NCI-H526 (cell line): Measurements from ENCODE around the gene OTOP2.

Source experiments
- DNase-seq, 2 experiments: peaks; one replicate each; lab custom pipeline; 2025; lab: John Stamatoyannopoulos, UW

OTOP2 gene

GRCh38 chr17:74924250-74924948 lies at the start of gene OTOP2:
Gene OTOP2 (plus strand): TSS chr17:74924273. CDS start chr17:74924633, 360 bp downstream.
- DNase-seq: no peak

GRCh38 chr17:74874615-74875037 lies 49.4 kb upstream of the OTOP2 start:
- DNase-seq: no peak

DNA sequence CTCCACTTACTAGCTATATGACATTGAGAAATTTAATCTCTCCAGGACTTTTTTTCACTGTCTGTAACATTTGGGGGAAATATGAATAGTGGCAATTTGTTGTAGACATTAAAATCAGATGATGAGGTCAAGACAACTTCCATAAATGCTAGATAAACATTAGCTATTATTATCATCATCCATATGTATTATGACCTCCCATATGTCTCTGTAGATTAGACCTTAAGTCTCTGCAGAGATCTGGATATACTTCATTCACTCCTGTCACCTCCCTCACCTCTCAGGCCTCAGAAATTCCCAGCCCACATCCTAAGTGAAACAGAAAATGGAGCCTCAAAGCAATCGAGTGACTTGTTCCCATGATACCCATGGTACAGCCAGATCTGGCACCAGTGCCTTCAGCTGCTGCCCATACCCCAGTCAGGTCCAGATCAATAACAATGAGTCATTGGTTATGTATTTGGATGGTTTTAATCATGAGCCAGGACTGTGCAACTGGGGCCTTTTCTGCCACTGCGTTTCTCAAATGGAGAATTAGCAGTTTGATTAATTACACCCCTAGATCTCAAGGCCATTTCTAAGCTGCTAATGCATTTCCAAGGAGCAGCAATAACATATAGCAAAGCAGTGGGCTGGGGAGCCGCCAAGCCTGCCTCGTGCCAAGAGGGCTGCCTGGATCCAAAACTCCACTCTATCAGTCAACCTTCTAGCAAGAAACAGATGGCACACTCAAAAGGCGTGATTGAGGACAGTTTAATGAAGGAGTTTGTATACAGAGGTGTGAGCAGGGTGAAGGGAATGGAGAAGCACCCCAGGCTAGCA lies 48.7 kb upstream of the OTOP2 start:
- DNase-seq: no peak

DNA sequence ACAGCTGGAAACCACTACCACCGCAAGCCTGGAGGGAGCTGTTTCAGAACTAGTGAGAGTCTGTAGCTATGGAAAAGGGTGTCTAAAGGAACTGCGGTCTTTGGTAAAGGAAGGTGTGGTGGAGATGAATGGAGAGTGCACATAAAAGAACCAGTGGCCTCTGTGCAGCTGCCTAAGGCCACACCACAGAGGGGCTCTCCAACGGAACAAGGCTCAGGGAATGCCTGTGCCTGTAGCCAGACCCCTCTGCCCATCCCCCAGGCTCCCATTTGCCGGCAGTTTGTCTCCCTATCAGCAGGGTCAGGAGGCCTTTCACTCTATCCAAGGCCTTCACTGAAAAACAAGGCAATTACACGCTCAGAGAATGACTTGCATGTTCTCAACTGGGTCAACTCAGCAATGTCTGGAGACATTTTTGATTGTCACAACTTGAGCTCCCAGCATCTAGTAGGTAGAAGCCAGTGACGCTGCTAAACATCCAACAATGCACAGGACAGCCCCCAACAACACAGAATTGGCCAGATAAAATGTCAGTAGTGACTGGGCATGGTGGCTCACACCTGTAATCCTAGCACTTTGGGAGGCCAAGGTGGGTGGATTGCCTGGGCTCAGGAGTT lies 48.0 kb upstream of the OTOP2 start:
- DNase-seq: no peak

- DNase-seq: no peak
These were observed 46.2 kb upstream of the OTOP2 start for GRCh38 chr17:74877592-74878548.

- no peak for DNase-seq
These were observed 45.4 kb upstream of the OTOP2 start for GRCh38 chr17:74878658-74879057.

DNA sequence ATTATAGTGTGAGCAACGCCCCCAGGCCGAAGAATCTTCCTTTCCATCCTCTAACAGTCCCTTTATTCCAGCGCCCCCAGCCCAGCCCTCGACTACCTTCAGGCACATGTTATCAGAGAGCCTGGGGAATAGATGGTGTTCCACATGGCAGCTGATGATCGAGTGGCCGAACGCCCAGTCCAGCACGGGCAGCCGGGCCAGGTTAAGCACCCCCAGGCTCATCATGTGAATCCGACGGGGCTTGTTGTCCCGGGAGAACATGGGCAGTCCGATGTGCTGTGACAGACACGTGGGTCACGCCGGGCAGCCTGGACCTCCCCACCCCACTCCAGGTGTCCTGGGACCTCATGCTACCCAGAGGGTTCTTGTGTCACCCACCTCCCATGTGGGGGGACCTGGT lies 44.8 kb upstream of the OTOP2 start:
- no peak for DNase-seq

DNA sequence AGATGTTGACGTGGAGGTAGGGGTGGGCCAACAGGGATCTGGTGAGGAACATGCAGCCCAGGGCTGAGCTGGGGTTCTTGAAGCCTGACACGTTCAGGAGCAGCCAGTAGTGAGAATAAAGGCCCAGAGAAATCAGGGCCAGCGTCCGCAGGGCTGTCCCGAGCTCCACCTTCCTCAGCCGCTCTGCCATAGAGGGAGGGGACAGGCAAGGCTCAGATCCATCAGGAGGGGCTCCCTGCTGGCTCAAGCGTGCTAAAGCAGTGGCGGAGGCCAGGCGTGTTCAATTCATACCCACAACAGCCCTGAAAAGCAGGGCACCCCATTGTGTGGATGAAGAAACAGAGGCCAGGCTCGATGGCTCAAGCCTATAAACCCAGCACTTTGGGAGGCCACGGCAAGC lies 43.0 kb upstream of the OTOP2 start:
- DNase-seq: no peak

GRCh38 chr17:74882517-74883240 lies 41.4 kb upstream of the OTOP2 start:
- no peak for DNase-seq

- DNase-seq: no peak
These were observed 40.8 kb upstream of the OTOP2 start for GRCh38 chr17:74883241-74883745.

GRCh38 chr17:74888469-74888868 lies 35.6 kb upstream of the OTOP2 start:
- DNase-seq: no peak

GRCh38 chr17:74890554-74890953 lies 33.5 kb upstream of the OTOP2 start:
- no peak for DNase-seq

GRCh38 chr17:74892013-74892841 lies 31.8 kb upstream of the OTOP2 start:
- no peak for DNase-seq

- DNase-seq: peak in 1 of 2 experiments; percentile 30
These were observed 30.8 kb upstream of the OTOP2 start, which contains the start of gene FADS6 for GRCh38 chr17:74892974-74893911. Gene FADS6 (minus strand): TSS chr17:74893633. CDS start chr17:74893595, 38 bp downstream.

DNA sequence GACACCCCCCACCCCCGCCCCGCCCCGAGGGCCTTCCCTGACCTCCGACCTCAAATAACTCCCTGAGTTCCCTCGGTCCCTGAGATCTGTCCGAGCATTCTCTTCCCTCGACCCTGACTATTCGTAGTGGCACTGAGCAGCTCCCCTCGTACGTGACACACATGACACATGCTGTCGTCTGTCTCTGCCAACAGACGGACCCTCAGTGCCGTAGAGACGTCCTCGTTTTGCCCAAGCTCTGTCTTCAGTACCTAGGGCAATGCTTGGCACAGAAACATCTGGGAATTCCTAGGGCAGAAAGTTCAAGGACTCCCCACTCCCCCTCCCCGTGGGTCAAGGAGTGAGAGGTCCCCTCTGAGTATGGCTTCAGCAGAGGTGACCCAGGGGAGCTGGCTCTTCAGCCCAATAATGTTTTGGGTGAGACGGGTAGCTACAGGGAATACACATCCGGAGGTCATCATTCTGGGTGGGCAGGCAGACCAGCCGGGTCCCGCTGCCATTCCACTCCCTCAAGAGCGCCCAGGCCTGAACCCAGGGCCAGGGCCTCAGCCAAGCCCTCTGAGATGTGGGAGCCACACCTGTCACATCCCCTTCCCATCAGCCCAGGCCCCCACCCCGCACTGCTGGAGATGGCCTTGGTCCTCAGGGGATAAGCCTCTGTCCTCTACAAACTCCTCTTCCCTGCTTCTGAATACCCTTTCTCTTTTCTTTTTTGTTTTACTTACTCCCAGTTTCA lies 30.0 kb upstream of the OTOP2 start:
- DNase-seq: no peak

DNA sequence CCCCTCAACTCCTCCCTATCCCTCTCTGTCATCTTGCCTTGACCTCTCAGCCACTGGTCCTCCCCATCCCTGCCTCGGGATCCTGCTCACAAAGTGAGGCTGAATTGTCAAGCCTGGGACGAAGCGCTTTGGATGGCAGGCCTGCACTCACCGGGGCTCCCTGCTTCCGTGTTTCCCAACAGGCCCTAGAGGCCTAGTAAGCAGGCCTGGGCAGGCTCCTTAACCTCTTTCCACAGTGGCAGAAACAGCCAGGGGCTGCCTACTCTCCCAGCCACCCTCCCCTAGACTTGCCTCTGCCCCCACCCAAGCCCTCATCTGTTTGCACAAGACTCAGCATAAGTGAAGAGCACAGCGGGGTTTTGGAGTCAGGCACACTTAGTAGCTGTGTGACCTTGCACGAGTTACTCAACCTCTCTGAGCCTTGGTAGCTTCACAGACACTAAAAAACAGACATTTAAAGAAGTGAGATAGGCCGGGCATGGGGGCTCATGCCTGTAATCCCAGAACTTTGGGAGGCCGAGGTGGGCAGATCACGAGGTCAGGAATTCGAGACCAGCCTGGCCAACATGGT lies 25.6 kb upstream of the OTOP2 start:
- no peak for DNase-seq

GRCh38 chr17:74900208-74900607 lies 23.9 kb upstream of the OTOP2 start:
- no peak for DNase-seq
